Measurements from ENCODE around the gene HMOX2. TPM values are rescaled to one million over a fixed set of nuclear protein-coding genes. Genes with fewer than 3 reads are reported as not detected.

The HMOX2 gene
- total RNA-seq, 1 experiment from 2014 or later: 36.7 TPM

DNA sequence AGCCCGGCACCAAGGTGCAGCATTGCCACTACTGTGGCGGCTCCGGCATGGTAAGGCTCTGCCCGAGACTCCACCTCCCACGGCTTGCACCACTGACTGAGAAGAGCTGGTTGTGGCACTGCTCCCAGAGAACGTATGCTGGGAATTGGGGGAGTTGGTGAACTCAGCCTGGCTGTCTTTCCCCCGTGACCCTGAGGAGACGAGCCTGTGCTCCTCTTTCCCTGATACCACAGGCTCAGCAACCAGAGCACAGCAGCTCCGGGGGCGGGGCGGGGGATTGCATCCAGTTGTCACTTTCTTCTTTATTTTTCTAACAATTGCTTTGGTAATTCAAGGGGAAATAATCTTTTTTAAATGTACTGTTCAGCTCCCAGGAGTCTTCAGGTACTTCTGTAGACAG lies 33.8 kb upstream of the HMOX2 start:
- ChIA-PET CTCF (no interaction called here), POLR2A (interaction anchor here (0.6 kb wide), 1 partner anchor 985 kb away, joined by 3 read pairs; no protein-coding TSS in a partner anchor)
- Histone ChIP-seq H3K9me3 (no peaks in the 10 kb centered on the region), H3K4me1 (no peaks in the 10 kb centered on the region), H3K4me3 (ENCODE audit: low read depth, low read length) (no peak overlapping the region), H3K36me3 (ENCODE audit: control insufficient read depth, insufficient read depth, low read length) (peaks cover 2% of the 10 kb centered on the region), H3K27me3 (replicated peaks; ENCODE audit: control insufficient read depth, insufficient read depth, low read length) (no peaks in the 10 kb centered on the region)
- H3K27me3 Mint-ChIP-seq (ENCODE audit: insufficient read depth, unreplicated experiment): no peaks in the 10 kb centered on the region
- no peak overlapping the region for H3K27ac Mint-ChIP-seq (ENCODE audit: unreplicated experiment)
- no peaks in the 10 kb centered on the region for H3K4me1 Mint-ChIP-seq (ENCODE audit: low read depth, unreplicated experiment)
- intact Hi-C loops (cut with micrococcal nuclease; ENCODE audit: unreplicated experiment): no loop called here
- BruUV-seq (replicated peaks): no TSS peak
- no peaks in the 10 kb centered on the region for H3K9me3 Mint-ChIP-seq (ENCODE audit: unreplicated experiment)
- H3K36me3 Mint-ChIP-seq (ENCODE audit: insufficient read depth, unreplicated experiment): peaks cover 76% of the 10 kb centered on the region
- TF ChIP-seq, protein P1, sequence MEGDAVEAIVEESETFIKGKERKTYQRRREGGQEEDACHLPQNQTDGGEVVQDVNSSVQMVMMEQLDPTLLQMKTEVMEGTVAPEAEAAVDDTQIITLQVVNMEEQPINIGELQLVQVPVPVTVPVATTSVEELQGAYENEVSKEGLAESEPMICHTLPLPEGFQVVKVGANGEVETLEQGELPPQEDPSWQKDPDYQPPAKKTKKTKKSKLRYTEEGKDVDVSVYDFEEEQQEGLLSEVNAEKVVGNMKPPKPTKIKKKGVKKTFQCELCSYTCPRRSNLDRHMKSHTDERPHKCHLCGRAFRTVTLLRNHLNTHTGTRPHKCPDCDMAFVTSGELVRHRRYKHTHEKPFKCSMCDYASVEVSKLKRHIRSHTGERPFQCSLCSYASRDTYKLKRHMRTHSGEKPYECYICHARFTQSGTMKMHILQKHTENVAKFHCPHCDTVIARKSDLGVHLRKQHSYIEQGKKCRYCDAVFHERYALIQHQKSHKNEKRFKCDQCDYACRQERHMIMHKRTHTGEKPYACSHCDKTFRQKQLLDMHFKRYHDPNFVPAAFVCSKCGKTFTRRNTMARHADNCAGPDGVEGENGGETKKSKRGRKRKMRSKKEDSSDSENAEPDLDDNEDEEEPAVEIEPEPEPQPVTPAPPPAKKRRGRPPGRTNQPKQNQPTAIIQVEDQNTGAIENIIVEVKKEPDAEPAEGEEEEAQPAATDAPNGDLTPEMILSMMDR (IDR thresholded peaks at IDR 0.05; ENCODE audit: insufficient read depth in 1 of 2, low read depth in 1 of 2, low read length in 1 of 2, severe bottlenecking in 1 of 2, unreplicated experiment in 1 of 2): no peak
- DNase-seq: no peak
- no peak overlapping the region for H3K4me3 Mint-ChIP-seq (ENCODE audit: unreplicated experiment)

DNA sequence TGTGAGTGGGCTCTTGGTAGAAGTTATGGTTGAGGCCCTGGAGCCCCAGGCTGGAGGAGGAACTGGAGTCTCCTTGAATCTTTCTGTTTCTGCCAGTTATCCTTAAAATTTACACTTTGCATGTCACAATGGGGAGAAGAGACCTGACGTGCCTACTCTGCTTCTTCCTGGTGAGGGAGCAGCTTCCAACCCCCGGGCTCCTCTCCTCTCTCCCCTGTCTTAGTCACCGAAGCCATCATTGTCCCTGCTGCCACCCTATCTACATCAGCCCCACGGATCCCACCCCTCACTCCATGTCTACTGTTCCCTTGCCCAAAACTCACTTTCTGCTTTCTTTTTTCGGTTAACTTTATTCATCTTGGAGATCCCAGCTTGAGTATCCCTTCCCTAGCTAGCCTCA lies 32.9 kb upstream of the HMOX2 start:
- no peak for DNase-seq
- Histone ChIP-seq H3K9me3 (no peaks in the 10 kb centered on the region), H3K27me3 (replicated peaks; ENCODE audit: control insufficient read depth, insufficient read depth, low read length) (no peaks in the 10 kb centered on the region), H3K4me1 (no peaks in the 10 kb centered on the region), H3K4me3 (ENCODE audit: low read depth, low read length) (no peak overlapping the region), H3K36me3 (ENCODE audit: control insufficient read depth, insufficient read depth, low read length) (peaks cover 2% of the 10 kb centered on the region)
- Mint-ChIP-seq H3K9me3 (ENCODE audit: unreplicated experiment) (no peaks in the 10 kb centered on the region), H3K4me3 (ENCODE audit: unreplicated experiment) (no peak overlapping the region), H3K36me3 (ENCODE audit: insufficient read depth, unreplicated experiment) (peaks cover 76% of the 10 kb centered on the region), H3K27ac (ENCODE audit: unreplicated experiment) (no peak overlapping the region), H3K4me1 (ENCODE audit: low read depth, unreplicated experiment) (no peaks in the 10 kb centered on the region), H3K27me3 (ENCODE audit: insufficient read depth, unreplicated experiment) (no peaks in the 10 kb centered on the region)
- no TSS peak for BruUV-seq (replicated peaks)
- intact Hi-C loops (cut with micrococcal nuclease; ENCODE audit: unreplicated experiment): no loop called here
- POLR2A ChIA-PET: no interaction called here
- TF ChIP-seq, protein P1 (IDR thresholded peaks at IDR 0.05; ENCODE audit: insufficient read depth in 1 of 2, low read depth in 1 of 2, low read length in 1 of 2, severe bottlenecking in 1 of 2, unreplicated experiment in 1 of 2): no peak
- CTCF ChIA-PET: no interaction called here

DNA sequence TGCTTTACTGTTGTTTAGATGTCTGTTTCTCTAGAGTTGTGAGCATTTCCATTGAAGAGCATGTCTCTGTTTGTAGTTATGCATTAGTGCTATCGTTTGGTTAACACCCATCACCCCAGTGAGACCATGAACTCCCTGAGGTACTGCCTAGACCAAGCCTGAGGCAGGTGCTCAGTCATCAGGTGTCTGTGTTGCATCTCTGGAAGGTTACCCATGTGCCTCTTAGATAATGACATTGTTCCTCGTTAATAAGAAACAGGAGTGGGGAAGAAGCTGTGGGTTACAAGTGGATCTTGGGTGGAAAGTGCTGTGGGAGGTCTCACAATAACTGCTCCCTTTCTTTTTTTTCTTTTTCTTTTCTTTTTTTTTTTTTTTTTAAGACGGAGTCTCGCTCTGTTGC lies 32.2 kb upstream of the HMOX2 start:
- intact Hi-C loops (cut with micrococcal nuclease; ENCODE audit: unreplicated experiment): no loop called here
- Mint-ChIP-seq H3K36me3 (ENCODE audit: insufficient read depth, unreplicated experiment) (peaks cover 79% of the 10 kb centered on the region), H3K4me3 (ENCODE audit: unreplicated experiment) (no peak overlapping the region), H3K27me3 (ENCODE audit: insufficient read depth, unreplicated experiment) (no peaks in the 10 kb centered on the region), H3K4me1 (ENCODE audit: low read depth, unreplicated experiment) (no peaks in the 10 kb centered on the region), H3K27ac (ENCODE audit: unreplicated experiment) (no peak overlapping the region), H3K9me3 (ENCODE audit: unreplicated experiment) (no peaks in the 10 kb centered on the region)
- TF ChIP-seq, protein P1 (IDR thresholded peaks at IDR 0.05; ENCODE audit: insufficient read depth in 1 of 2, low read depth in 1 of 2, low read length in 1 of 2, severe bottlenecking in 1 of 2, unreplicated experiment in 1 of 2): no peak
- Histone ChIP-seq H3K4me1 (no peaks in the 10 kb centered on the region), H3K36me3 (ENCODE audit: control insufficient read depth, insufficient read depth, low read length) (peaks cover 2% of the 10 kb centered on the region), H3K4me3 (ENCODE audit: low read depth, low read length) (no peak overlapping the region), H3K9me3 (no peaks in the 10 kb centered on the region), H3K27me3 (replicated peaks; ENCODE audit: control insufficient read depth, insufficient read depth, low read length) (no peaks in the 10 kb centered on the region)
- ChIA-PET POLR2A (no interaction called here), CTCF (no interaction called here)
- no peak for DNase-seq
- BruUV-seq (replicated peaks): no TSS peak

All from Caco-2 (cell line).